Gastroesophageal sphincter (tissue), 4 donors: ENCODE data around the gene ILK. TPM values are rescaled to one million over a fixed set of nuclear protein-coding genes. Genes with fewer than 3 reads are reported as not detected.

Source experiments
- ATAC-seq: fragments of 150-250 bp; one replicate; pipeline ENCODE4 v1.9.1; 2016; ENCODE audit warnings: mild to moderate bottlenecking, moderate library complexity
- H3K27ac ChIP-seq, 4 donors: fragments of 200-600 bp; sonication (generic) in 3 of 4; 1 replicate in 3 of 4; 2 replicates in 1 of 4; pipeline ENCODE4 v1.5.1; 2016 to 2019
- H3K27me3 ChIP-seq: fragments of 200-600 bp; sonication (generic); one replicate; pipeline ENCODE4 v1.5.1; 2019
- H3K36me3 ChIP-seq, 2 donors: fragments of 200-600 bp; sonication (generic); one replicate each; pipeline ENCODE4 v1.5.1; 2019; ENCODE audit warnings: control low read depth in 1 of 2
- H3K4me1 ChIP-seq, 3 donors: fragments of 200-600 bp; sonication (generic); 1 replicate in 2 of 3; 2 replicates in 1 of 3; pipeline ENCODE4 v1.5.1; 2016 to 2019; ENCODE audit warnings: control low read depth in 2 of 3
- H3K4me3 ChIP-seq, 2 donors: fragments of 200-600 bp; sonication (generic); one replicate each; pipeline ENCODE4 v1.5.1; 2019; ENCODE audit warnings: mild to moderate bottlenecking in 1 of 2, moderate library complexity in 1 of 2
- H3K9me3 ChIP-seq, 3 donors: fragments of 200-600 bp; sonication (generic); one replicate each; pipeline ENCODE4 v1.5.1; 2017 to 2019; ENCODE audit warnings: control low read depth in 2 of 3
- EP300 ChIP-seq: sonication (generic); formaldehyde crosslinking; IDR thresholded peaks from one replicate; pipeline ENCODE4 v1.6.1; 2017; ENCODE audit warnings: antibody characterized with exemption, mild to moderate bottlenecking
- POLR2A ChIP-seq, 2 donors: fragments of 450-650 bp; IDR thresholded peaks; one replicate each; pipeline ENCODE4 v1.6.1; 2017; ENCODE audit warnings: antibody characterized with exemption in 2 of 2, mild to moderate bottlenecking in 2 of 2, moderate library complexity in 1 of 2
- POLR2AphosphoS5 ChIP-seq: sonication (generic); formaldehyde crosslinking; IDR thresholded peaks from one replicate; pipeline ENCODE4 v1.6.1; 2017; ENCODE audit warnings: antibody characterized with exemption
- WGBS, 2 donors: methylation state at CpG; one replicate each; pipeline ENCODE4 v1.1.5; 2018; ENCODE audit warnings: low coverage in 1 of 2; 5-methylcytosine and 5-hydroxymethylcytosine counted together
- total RNA-seq, 4 donors: library from RNA; depleted of rRNA; stranded (reverse); fragments of >200 nt; gene quantifications; one replicate each; pipeline ENCODE4 v1.1.0, GENCODE V29; 2016
- TF ChIP-seq, protein P1 (sequence below), 4 experiments: fragments of 200-600 bp in 2 of 4; fragments of 450-650 bp in 2 of 4; sonication (generic) in 1 of 4; IDR thresholded peaks; one replicate each; pipeline ENCODE4 v1.5.1; 2017 to 2019; ENCODE audit warnings: antibody characterized with exemption in 4 of 4, mild to moderate bottlenecking in 2 of 4, moderate library complexity in 2 of 4

ILK gene
- total RNA-seq, 4 donors from 2014 or later: 395 to 658 (median 466) TPM

DNA sequence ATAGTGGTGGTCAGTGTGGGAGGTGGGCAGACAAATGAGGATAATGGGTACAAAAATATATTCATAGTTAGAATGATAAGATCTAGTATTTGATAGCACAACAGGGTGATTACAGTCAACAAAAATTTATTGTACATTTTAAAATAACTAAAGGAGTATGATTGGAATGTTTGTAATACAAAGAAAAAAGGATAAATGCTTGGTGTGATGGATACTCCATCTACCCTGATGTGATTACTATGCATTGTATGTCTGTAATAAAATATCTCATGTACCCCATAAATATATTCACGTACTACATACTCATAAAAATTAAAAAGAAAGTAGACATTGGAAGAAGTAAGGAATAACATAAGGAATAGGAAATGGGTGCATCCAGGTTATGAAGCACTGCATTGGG, 15.6 kb upstream of the ILK start:
- Histone ChIP-seq H3K4me1 (peaks cover 0 to 15% (median 0%) of the 10 kb centered on the region in 3 donors), H3K36me3 (peaks cover 0 to 17% of the 10 kb centered on the region in 2 donors), H3K27me3 (no peaks in the 10 kb centered on the region), H3K9me3 (peaks cover 0 to 17% (median 0%) of the 10 kb centered on the region in 3 donors), H3K4me3 (no peak overlapping the region), H3K27ac (no peak overlapping the region)
- no peak for ATAC-seq
- TF ChIP-seq, protein P1, sequence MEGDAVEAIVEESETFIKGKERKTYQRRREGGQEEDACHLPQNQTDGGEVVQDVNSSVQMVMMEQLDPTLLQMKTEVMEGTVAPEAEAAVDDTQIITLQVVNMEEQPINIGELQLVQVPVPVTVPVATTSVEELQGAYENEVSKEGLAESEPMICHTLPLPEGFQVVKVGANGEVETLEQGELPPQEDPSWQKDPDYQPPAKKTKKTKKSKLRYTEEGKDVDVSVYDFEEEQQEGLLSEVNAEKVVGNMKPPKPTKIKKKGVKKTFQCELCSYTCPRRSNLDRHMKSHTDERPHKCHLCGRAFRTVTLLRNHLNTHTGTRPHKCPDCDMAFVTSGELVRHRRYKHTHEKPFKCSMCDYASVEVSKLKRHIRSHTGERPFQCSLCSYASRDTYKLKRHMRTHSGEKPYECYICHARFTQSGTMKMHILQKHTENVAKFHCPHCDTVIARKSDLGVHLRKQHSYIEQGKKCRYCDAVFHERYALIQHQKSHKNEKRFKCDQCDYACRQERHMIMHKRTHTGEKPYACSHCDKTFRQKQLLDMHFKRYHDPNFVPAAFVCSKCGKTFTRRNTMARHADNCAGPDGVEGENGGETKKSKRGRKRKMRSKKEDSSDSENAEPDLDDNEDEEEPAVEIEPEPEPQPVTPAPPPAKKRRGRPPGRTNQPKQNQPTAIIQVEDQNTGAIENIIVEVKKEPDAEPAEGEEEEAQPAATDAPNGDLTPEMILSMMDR (IDR thresholded peaks at IDR 0.05): no peak
- TF ChIP-seq EP300 (no peak), POLR2AphosphoS5 (no peak), POLR2A (IDR thresholded peaks at IDR 0.05) (no peak)
- whole genome bisulfite sequencing, 2 donors: 78 to 86% methylated on average over 1 of the region's 1 CpG

DNA sequence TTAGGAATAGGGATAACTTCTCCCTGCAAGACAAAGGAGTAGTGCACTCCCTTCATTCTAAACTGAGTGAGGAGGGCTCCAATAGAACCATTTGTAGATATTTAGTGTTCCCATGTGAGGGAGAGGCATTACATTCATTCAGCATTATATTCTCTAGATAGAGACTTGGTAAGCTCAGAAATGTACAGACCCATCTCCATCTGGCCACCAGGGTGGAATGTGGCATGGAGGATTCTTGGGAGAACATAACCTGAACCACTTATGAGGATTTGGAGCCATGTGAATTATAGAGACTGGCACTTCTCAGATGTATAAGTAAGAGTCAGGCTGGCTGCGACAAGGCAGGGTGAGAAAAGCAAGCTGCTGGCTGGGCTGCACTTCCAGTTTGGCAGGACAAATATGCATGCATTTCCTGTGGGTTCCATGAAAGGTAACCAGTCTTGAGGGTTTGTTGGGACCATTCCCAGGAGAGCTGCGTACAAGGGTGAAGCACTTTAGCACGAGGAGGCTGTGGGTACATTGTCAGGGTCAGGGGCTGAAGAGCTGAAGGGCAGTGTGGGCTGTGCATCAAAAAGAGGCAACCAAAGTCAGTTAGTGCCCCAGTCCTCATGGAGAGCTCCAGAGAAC, 9.3 kb upstream of the ILK start:
- Histone ChIP-seq H3K27me3 (no peaks in the 10 kb centered on the region), H3K4me1 (peaks cover 9 to 45% (median 13%) of the 10 kb centered on the region in 3 donors), H3K9me3 (no peaks in the 10 kb centered on the region), H3K4me3 (no peak overlapping the region), H3K27ac (peak overlapping the region in 1 of 4 donors; percentile 72), H3K36me3 (peaks cover 0 to 40% of the 10 kb centered on the region in 2 donors)
- ATAC-seq: no peak
- 20 to 82% methylated on average over 1 to 3 of the region's 3 CpGs for WGBS, 2 donors
- TF ChIP-seq, protein P1 (IDR thresholded peaks at IDR 0.05): no peak
- TF ChIP-seq EP300: no peak
- no peak for TF ChIP-seq POLR2AphosphoS5
- no peak for TF ChIP-seq POLR2A (IDR thresholded peaks at IDR 0.05)

DNA sequence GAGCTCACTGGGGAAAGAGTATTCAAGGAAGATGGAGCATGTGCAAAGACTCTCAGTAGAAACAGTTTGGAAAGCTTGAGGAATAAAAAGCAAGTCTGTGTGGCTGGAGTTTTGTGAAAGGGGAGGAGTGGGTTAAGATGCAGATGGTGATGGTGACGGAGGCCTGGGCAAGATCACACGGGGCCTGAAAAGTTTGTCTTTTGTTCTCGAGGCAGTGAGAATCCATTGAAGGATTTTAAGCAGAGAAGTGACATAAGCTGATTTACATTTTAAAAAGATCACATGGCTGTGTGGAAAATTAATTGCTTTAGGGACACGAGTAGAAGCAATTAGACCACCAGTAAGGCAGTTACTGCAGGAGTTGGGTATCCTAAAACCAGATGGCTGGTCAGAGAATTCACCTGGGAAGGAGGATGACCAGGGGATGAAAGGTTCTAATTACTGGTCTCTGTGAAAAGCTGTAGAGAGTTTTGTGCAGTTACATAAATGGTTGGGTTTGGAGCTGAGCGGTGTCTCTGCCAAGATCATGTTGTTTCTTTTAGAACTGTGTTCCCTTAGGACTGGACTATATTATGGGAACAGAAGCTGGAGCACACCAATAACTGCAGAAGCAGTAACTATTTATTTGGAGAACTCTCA, 7.2 kb upstream of the ILK start:
- 3 to 19% methylated on average over 4 to 5 of the region's 5 CpGs for WGBS, 2 donors

DNA sequence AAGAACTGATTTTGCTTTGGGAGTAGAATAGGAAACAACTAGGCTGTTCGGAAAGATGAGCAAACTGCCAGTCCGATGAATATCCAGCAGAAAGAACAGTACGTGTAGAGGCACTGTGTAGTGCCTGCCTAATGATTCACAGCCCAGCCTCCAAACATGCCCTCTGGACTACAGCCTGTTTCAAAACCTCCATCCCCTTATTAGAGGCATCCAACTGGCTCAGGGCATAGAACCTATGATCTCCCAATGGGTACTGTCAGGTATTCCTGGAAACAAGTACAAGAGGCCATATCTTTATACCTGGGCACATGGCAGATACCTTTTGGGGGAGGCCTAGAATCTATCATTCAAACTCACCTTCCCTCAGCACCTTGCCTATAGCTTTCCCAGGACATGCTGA, 5.0 kb upstream of the ILK start:
- peaks cover 3 to 56% of the 10 kb centered on the region in 2 donors for H3K36me3 ChIP-seq
- 83 to 93% methylated on average over 2 to 3 of the region's 3 CpGs for WGBS, 2 donors
- ATAC-seq: no peak
- H3K27ac ChIP-seq: peak overlapping the region in 2 of 4 donors; percentile 67 to 72
- no peak overlapping the region for H3K4me3 ChIP-seq
- no peaks in the 10 kb centered on the region for H3K9me3 ChIP-seq
- H3K27me3 ChIP-seq: no peaks in the 10 kb centered on the region
- peaks cover 12 to 81% (median 28%) of the 10 kb centered on the region in 3 donors for H3K4me1 ChIP-seq
- no peak for TF ChIP-seq EP300

More for the DNA sequence above, 7.2 kb upstream of the ILK start:
- TF ChIP-seq, protein P1 (IDR thresholded peaks at IDR 0.05): no peak
- TF ChIP-seq POLR2AphosphoS5 (no peak), EP300 (no peak), POLR2A (IDR thresholded peaks at IDR 0.05) (no peak)
- Histone ChIP-seq H3K27me3 (no peaks in the 10 kb centered on the region), H3K9me3 (no peaks in the 10 kb centered on the region), H3K4me3 (no peak overlapping the region), H3K27ac (peak overlapping the region; percentile 62 to 78 (median 70)), H3K36me3 (peaks cover 3 to 57% of the 10 kb centered on the region in 2 donors), H3K4me1 (peaks cover 9 to 66% (median 16%) of the 10 kb centered on the region in 3 donors)
- ATAC-seq: peak; percentile 50

DNA sequence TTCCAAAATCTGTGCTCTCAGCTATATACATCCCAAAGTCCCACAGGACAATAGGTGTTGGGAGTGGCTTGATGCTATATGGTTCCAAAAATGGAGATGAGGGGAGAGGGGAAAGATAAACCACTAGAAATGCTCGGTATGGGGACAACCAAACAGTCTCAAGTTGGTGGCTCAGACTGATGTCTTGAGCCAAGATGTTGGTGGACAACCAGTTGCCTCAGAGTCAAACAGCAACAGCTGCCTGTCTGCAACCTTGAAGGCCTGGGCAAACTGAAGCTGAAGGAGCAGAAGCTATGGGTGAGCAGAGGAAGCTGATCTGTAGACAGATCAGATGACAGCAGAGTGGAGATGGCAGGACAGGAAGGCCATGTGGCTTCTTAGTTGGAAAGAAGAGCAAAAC, 4.1 kb upstream of the ILK start:
- H3K4me3 ChIP-seq: no peak overlapping the region
- ATAC-seq: no peak
- TF ChIP-seq POLR2A (IDR thresholded peaks at IDR 0.05) (no peak), POLR2AphosphoS5 (no peak), EP300 (no peak)
- TF ChIP-seq, protein P1 (IDR thresholded peaks at IDR 0.05): no peak
- peaks cover 12 to 77% (median 28%) of the 10 kb centered on the region in 3 donors for H3K4me1 ChIP-seq
- H3K36me3 ChIP-seq: peaks cover 3 to 48% of the 10 kb centered on the region in 2 donors
- no peaks in the 10 kb centered on the region for H3K27me3 ChIP-seq
- 82% methylated on average over 1 of the region's 1 CpG; no CpG with 5 or more reads in 1 of the 2 donors for WGBS, 2 donors
- peak overlapping the region in 2 of 4 donors; percentile 31 to 72 for H3K27ac ChIP-seq
- H3K9me3 ChIP-seq: no peaks in the 10 kb centered on the region
